ENCODE results near the gene VIPR2. TPM values are rescaled to one million over a fixed set of nuclear protein-coding genes. Genes with fewer than 3 reads are reported as not detected.
"Not testable (repeated sequence)": the region's sequence is repeated elsewhere in the genome, so short reads cannot be mapped to it uniquely, and the experiment has no call there.

VIPR2 gene
- polyA plus RNA-seq, 4 donors: 2.8 to 4.1 (median 3.0) TPM

DNA sequence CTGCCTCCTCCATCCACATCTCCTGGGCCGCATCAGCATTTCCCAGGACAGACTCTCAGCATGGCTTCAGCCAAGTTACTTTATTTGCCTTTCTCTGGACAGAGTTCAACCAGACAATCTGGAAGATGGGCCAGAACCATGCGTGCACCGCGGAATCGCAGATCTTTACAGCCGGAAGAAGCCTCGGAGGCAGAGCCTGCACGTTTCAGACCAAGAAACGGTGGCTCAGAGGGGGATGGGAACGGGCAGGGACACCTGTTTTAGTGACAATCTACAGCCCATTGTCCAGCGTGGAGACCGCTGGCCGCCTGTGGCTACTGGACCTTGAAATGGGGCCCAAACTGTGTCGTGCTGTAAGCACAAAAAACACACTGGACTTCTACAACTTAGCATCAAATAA, 3.5 kb downstream of the VIPR2 start:
- no peak for DNase-seq (ENCODE audit: low read depth in 4 of 4, low spot score in 3 of 4)

GRCh38 chr7:159140170-159140910, 4.3 kb downstream of the VIPR2 start:
- DNase-seq (ENCODE audit: low read depth in 4 of 4, low spot score in 3 of 4): no peak

DNA sequence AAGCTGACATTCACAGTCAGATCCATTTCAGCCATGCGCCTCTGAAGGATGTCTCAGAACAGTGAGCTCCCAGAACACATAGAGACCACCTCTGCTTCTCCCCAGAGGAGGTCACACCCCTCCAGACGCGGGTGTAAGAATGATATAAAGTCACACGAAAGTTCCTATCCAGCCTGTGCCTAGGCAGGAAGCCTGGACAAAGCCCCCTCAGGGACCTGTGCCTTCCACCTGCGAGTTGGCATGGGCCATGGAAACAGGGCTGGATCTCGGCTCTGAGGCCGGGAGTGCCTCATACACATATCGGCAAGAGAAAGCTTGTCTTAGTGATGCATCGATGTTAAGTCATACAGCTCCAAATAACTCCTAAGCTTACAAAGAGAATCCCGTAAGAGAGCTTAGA, 5.0 kb downstream of the VIPR2 start:
- DNase-seq (ENCODE audit: low read depth in 4 of 4, low spot score in 3 of 4): no peak

DNA sequence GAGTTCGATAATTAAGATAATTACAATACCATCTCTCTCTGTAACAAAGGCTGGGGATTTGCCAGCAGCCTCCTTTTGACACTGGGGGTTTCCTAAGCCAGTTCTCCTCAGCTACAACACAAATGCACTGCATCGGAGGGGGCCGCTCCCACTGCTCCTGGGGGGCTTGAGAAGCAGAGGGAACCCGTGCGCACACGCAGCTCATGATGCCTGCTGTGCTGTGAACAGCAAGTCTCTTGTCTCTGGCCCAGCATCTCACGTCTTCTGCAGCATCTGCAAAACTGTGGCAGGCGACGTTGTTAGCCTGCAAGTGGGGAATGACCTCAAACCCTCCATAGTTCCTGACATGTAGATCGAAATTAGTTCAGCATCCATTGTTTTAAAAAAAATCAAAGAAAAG, 5.5 kb downstream of the VIPR2 start:
- DNase-seq (ENCODE audit: low read depth in 4 of 4, low spot score in 3 of 4): no peak

DNA sequence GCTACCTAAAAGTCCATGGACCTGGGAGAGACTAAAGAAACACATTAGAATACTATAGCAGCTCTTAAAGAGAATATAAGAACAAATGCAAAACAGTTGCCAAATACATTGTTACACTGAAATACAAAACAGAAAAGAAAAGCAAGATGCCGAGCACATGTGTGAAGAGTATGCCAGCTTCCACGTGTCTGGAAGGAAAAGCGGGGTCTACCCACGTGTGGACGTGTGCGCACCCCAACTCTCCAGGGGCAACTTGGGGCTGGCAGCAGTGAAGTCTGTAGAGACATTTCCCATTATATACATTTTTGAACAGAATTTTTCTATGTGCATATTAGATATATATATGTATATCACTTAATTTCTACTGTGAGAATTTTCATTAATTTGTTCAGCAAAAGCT, 6.2 kb downstream of the VIPR2 start:
- DNase-seq (ENCODE audit: low read depth in 4 of 4, low spot score in 3 of 4): no peak

DNA sequence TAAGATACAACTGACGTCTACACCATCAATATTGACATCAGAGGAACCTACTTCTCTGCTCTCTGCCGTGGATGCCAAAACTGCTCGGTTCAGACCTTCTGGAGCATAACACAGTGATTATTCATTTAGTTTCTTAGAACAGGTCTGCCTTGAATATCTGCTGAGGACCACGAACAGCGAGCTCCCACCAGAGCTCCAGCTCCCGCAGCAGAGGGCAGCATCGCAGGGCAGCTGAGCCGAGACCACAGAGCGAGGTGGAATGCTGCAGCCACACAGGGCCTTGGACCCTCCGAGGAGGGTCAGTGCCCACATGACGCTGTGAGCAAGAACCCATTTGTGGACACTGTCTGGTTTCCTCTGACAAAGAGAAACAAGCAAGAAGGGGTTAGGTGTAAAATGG, 6.8 kb downstream of the VIPR2 start:
- DNase-seq (ENCODE audit: low read depth in 4 of 4, low spot score in 3 of 4): no peak

- DNase-seq (ENCODE audit: low read depth in 4 of 4, low spot score in 3 of 4): no peak
Observed at GRCh38 chr7:159136846-159137245, 7.8 kb downstream of the VIPR2 start.

GRCh38 chr7:159136442-159136841, 8.2 kb downstream of the VIPR2 start:
- DNase-seq (ENCODE audit: low read depth in 4 of 4, low spot score in 3 of 4): no peak

GRCh38 chr7:159136013-159136412, 8.7 kb downstream of the VIPR2 start:
- no peak for DNase-seq (ENCODE audit: low read depth in 4 of 4, low spot score in 3 of 4)

DNA sequence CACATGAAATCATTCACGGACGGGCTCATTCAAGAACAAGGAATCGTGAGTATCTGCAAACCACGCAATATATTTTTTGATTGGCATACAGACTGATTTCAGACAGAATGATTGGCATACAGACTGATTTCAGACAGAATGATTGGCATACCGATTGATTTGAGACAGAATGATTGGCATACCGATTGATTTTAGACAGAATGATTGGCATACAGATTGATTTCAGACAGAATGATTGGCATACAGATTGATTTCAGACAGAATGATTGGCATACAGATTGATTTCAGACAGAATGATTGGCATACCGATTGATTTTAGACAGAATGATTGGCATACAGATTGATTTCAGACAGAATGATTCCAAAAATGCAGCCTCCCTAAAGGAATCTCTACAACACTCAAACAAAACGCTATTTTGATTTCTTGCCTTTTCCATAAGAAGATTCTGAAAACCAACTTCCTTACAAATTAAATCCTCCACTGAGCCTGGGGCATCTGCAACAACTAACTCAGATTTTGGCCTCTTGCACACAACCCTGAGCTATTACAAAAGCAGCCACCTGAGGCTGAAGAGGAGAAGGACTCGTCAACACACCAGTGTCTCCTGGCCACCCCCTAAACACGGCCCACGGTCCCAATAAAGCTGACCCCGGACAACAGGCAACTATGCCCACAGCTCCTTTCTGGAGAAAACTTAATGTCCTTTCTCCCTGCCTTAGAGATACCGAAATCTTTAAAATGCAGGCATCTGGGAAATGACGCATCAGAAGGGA, 11.8 kb downstream of the VIPR2 start:
- DNase-seq (ENCODE audit: low read depth in 4 of 4, low spot score in 3 of 4): not testable (repeated sequence)

- DNase-seq (ENCODE audit: low read depth in 4 of 4, low spot score in 3 of 4): no peak
Observed at GRCh38 chr7:159130820-159131219, 13.8 kb downstream of the VIPR2 start.

DNA sequence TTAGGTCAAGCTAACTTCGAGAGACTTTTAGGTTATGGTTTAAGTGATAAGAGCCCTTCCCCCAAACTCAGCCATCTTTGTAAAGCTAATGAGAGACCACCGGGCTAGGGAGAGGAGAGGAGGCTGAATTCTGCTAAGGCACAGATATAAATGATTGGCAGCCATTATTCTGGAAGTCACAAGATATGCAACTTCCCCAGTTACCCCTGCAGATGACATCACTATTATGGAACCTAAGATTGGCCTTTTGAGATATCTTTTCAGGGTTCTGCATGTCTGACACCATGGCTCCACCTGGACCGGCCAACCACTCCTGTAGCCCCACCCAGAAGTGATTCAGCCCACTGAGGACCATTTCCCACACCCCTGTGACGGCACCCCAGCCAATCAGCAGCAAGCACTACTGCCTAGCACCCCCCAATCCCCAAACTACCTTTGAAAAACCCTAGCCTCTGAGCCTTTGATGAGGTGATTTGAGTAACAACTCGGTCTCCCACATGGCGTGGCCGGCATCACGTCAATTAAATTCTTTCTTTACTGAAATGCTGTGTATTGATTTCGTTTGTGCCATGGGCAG, 14.4 kb downstream of the VIPR2 start:
- no peak for DNase-seq (ENCODE audit: low read depth in 4 of 4, low spot score in 3 of 4)

DNA sequence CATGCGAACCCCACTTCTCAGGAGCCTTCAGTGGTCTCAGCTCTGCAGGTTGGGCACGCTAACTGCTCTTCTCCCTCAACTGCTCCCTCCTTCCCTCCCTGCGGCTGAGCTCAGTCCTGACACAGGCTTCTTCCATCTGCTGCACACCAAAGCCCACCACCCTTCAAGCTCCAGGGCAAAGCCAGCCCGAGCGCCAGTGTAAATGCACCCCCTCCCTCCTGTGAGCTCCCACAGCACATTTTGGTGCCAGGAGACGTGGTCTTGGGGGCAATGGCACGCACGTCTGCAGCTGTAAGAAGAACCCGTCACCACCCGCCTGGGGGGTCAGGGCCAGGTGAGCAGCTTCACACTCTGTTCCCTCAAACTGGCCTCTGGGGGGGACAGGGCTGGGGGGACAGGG, 15.9 kb downstream of the VIPR2 start:
- DNase-seq (ENCODE audit: low read depth in 4 of 4, low spot score in 3 of 4): no peak

- no peak for DNase-seq (ENCODE audit: low read depth in 4 of 4, low spot score in 3 of 4)
Observed at GRCh38 chr7:159127691-159128642, 16.7 kb downstream of the VIPR2 start.

DNA sequence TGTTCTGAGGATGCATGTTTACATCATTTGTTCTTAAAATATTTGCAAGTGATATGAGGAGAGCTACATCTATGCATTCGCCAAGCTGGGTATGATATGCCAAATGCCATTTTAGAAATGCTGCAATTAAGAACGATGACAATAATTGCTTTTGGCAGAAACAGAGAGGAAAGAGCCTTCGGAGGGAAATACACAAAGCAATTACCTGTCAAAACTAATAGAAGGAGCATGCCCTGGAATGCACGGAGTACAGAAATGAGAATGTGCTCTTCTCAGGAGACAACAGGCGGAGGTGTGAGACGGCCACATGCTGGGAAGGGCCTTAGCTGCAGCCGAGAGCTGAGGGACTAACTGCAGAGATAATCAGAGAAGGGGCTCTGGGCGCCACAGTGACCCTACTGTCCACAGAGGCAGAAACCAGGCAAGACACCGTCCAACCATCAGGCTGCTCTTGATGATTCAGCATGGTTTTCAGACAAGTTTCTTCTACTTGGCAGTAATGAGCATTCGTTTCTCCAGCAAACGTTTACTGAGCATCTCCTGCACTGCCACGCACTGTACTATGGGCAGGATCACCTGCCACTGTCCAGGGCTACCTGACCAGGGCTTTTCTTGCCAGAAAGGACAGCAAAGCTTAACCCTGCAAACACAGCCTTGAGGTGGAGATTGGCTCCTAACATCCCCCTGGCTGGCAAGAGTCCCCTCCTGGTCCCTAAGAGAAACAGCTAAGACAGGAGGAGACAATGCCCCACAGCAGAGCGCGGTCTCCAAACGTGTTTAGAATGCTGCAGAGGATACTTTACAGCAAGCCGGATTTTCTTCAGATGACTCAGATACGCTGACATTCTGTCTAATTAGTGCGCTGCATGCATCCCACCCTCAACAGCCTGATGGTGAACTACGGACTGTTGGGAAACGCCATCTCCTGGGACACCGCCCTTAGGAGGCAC, 18.1 kb downstream of the VIPR2 start:
- no peak for DNase-seq (ENCODE audit: low read depth in 4 of 4, low spot score in 3 of 4)

DNA sequence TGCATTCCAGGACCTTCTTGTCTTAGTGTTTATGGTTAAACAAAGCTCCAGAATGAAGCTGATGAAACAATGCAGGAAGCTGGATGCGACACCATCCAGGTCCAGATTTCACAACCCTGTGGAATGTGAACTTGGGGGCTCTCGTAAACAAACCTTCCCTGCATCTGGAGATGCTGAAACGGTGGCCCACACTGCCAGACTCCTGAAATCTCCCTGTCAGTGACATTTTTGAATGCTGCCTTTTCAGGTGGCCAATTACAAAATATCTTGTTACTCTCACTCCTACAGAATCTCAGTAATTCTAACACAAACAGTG, 18.8 kb downstream of the VIPR2 start:
- no peak for DNase-seq (ENCODE audit: low read depth in 4 of 4, low spot score in 3 of 4)

DNA sequence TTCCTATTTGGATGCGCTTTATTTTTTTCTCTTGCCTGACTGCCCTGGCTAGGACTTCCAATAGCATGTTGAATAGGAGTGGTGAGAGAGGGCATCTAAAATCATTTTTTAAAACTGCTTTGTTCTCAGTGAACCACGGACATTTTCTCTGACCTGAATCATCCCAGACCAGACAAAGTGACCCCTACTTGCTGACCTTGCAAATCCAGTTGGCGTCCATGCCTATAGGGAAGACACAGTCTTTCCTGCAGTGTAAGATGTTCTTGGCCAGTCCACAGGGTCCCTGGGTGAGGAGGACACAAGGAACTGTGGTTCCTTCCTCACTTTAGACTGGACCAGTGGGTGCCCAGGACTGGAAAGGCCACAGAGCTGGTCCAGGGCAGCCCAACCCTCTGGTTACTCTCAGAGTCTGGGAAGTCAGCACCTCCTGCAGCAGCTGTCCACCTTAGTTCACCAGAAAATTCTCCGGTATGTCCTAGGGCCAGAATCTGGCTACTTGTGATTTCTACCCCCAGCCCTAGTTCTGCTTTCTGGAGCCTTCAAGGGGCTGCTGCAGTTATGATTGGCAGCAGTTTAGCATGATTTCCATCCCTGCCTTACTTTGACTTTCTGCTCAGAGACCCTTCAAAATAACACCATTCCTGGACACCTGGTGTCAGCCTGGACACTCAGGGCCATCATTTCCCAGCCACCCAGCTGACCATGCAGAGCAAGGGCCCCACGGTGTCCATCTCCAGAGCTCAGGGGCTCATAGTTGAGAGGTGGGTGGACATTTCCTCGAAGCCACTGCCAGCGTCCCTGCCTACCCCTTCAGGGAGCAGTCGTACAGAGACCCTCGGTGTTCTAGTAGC, 19.3 kb downstream of the VIPR2 start:
- DNase-seq (ENCODE audit: low read depth in 4 of 4, low spot score in 3 of 4): no peak

GRCh38 chr7:159123793-159124192, 20.9 kb downstream of the VIPR2 start:
- DNase-seq (ENCODE audit: low read depth in 4 of 4, low spot score in 3 of 4): not testable (repeated sequence)

- DNase-seq (ENCODE audit: low read depth in 4 of 4, low spot score in 3 of 4): not testable (repeated sequence)
Observed at GRCh38 chr7:159123294-159123693, 21.4 kb downstream of the VIPR2 start.
